ENCODE data around the gene MANSC4. TPM values are rescaled to one million over a fixed set of nuclear protein-coding genes. Genes with fewer than 3 reads are reported as not detected.

MANSC4 gene
- total RNA-seq, 1 donor from 2014 or later: not detected

Other genes with a start within 250 kb of the MANSC4 start
- 0.69 and 0.77 TPM in 2 replicates for gene REP15, start 83.8 kb downstream of the MANSC4 start, total RNA-seq
- gene MRPS35, start 69.4 kb downstream of the MANSC4 start, total RNA-seq: 57.7 and 58.1 TPM in 2 replicates
- gene KLHL42, start within 50 bp of the MANSC4 start, total RNA-seq: 13.6 and 14.5 TPM in 2 replicates
- not detected in 2 replicates for gene PTHLH, start 192.5 kb upstream of the MANSC4 start, total RNA-seq